GM18520 (cell line): ENCODE measurements around the gene PRMT1.
"Not testable (repeated sequence)": the region's sequence is repeated elsewhere in the genome, so short reads cannot be mapped to it uniquely, and the experiment has no call there.

ENCODE experiments used
- ATAC-seq: cut with Tn5 transposase; IDR thresholded peaks from one replicate; pipeline ENCODE4 v1.9.1; 2021; ENCODE audit not compliant: unreplicated experiment

PRMT1 gene

DNA sequence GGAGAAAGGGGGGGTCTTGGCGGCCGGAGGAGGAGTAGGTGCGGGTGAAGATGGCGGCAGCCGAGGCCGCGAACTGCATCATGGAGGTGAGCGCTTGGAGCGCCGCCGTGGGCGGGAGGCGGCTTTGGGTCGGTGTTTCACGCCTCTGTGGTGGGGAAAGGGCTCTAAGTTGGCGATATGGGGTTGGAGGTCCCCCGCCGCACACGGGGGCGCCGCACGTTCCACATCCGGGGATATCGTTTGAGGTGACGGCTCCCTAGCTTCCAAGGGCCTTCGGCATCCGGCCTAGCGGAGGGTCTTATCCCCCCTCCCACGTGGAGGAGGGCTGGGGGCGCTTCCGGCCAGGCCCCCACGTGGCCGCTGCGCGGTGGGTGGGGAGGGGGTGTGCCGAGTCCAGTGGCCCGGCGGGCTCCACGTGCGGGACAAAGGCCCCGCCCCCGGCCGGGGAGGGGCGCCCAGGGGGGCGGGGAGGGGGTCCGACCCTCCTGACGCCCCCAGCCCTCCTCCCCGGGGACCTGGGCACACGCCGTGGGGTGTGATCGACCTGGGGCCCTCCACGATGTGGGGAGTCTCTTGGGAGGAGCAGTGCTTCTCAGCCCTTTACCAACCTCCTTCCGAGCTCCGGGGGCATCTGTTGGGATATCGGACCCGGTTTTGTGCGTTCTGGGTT is at the start of gene PRMT1:
PRMT1 (plus strand) TSS at position 41 of the 670 bp plus-strand sequence; CDS start at position 51, 10 bp downstream.
- no peak for ATAC-seq

DNA sequence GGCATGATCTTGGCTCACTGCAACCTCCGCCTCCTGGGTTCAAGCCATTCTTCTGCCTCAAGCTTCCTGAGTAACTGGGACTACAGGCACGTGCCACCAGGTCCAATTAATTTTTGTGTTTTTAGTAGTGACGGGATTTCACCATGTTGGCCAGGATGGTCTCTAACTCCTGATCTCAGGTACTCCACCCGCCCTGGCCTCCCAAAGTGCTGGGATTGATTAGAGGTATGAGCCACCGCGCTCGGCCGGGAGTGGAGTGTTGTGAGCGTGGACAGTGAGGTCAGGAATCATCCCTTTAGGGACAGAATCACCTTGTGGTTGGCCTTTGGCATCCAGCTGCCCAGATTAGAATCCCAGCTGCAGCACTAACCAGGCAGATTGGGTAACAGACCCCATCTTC is 47.4 kb upstream of the PRMT1 start:
- no peak for ATAC-seq

DNA sequence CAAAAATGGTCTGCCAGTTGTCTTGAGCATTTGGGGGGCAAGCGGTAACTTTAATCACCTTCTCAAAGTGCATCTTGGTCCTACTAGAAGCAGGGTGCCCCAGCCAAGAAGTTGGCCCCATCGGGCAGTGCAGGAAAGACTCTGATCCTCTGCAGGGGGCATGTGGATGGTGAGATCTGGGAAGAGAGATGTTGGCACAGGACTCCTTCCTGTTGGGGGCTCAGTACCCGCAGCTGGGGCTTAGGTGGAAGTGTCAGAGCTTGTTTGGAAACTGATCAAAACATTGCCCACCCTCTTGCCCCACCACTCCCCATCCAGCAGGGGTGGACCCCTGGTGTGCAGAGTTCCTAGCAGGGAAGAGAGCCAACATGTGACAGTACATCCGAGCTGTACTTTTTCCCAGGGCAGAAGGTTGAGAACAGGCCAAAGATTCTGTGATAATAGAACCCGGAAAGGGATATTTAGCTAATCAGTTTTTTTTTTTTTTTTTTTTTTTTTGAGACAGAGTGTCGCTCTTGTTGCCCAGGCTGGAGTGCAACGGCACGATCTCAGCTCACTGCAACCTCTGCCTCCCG is 46.0 kb upstream of the PRMT1 start:
- ATAC-seq = no peak

DNA sequence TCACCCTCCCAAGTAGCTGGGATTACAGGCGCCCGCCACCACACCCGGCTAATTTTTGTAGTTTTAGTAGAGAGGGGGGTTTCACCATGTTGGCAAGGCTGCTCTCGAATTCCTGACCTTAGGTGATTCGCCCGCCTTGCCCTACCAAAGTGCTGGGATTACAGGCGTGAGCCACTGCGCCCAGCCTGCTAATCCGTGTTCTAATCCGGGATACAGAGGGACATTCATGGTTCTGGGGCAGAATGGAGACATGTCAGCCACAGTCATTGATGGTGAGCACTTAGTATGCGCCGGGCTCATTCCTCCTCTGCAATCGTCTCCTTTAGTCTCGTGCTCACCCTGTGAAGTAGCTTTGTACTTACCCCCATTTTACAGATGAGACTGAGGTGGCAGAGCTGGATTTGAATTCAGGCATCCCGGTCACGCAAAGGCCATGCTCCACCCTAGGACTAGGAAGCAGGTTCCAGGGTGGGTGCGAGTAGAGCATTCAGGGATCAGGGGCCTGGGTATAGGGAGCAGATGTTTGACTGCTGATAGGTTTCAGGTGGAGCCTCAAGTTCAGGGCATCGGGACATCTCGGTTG is 45.4 kb upstream of the PRMT1 start:
- no peak for ATAC-seq

DNA sequence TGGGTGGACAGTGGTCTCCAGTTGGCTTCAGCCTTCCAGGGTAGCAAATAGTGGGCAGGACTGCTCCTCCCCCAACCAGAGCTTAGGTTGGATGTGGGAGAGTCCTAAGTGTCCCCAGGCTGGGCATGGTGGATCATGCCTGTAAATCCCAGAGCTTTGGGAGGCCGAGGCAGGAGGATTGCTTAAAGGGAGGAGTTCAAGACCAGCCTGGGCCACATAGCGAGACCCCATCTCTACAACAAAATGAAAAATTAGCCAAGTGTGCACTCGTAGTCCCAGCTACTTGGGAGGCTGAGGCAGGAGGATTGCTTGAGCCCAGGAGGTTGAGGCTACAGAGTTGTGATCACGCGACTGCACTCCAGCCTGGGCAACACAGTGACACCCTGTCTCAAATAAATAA is 44.5 kb upstream of the PRMT1 start:
- ATAC-seq = no peak

DNA sequence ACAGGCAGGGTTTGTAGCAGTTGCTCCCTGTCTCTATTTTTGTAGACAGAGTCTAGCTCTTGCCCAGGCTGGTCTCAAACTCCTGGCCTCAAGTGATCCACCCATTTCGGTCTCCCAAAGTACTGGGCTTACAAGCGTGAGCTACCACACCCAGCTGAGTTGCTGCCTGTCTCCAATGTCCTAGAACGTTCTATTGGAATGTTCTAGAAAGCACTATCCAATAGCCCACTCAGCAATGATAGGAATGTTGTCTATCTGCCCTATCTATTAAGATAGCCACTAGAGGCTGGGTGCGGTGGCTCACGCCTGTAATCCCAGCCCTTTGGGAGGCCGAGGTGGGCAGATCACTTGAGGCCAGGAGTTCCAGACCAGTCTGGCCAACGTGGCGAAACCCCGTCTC is 43.8 kb upstream of the PRMT1 start:
- ATAC-seq = not testable (repeated sequence)

DNA sequence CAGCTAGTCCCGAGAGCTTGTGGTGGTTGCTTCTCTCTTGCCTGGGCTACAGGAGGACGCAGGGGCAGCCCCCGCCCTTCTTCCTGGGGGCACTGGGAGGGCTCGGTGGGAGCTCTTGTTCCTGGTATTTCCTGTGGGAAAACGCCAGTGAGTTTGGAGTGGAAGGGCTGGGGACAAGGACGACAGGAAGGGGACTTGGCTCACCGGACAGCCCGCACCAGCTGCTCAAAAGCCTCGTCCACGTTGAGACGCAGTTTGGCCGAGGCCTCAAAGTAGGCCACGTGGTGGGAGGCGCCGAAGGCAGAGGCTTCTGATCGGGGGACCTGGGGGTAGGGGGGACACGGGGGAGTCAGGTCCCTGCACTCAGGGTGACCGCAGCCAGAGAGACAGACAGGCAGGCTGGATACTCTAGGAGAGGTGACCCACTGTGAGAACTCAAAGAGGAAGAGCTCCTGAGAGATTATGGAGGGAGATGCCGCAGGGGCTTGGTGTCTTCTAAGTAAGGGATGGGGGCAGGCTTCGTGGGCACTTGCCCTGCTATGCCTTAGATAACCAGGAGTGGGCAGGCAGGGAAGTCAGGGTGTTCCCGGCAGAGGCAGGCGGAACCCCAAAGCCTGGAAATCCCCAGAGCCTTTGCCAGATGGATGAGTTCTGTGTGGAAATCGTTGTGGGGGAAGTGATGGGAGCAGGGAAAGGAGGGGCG is 41.4 kb upstream of the PRMT1 start:
- ATAC-seq = no peak

DNA sequence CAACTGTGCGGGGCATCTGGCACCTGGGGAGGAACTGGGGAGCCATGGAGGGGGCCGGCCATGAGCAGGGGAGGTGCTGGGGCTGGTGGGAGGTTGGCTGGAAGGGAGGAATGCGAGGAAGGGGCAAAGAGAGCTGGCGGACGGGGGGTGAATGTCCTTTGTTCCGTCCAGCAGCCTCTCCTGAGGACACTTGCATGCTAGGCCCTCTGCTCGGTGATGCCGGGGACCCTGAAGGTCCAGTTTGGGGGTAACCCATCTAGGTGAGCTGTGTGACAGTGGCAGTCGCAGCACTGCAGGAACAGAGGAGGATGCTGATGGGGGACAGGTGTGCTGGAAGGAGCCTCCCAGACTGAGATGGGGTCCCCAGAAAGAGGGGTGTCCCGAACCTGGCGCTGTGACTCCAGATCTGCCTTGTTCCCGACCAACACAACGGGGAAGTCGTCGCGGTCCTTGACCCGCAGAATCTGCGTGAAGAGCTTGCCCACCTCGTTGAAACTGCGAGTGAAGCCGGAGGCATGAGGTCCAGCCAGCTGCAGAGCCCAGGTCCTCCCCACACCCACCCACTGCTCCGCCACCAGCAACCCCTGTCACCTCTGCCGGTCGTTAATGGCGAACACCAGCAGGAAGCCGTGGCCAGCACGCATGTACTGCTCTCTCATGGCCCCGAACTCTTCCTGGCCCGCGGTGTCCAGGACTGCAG is 40.7 kb upstream of the PRMT1 start:
- no peak for ATAC-seq

DNA sequence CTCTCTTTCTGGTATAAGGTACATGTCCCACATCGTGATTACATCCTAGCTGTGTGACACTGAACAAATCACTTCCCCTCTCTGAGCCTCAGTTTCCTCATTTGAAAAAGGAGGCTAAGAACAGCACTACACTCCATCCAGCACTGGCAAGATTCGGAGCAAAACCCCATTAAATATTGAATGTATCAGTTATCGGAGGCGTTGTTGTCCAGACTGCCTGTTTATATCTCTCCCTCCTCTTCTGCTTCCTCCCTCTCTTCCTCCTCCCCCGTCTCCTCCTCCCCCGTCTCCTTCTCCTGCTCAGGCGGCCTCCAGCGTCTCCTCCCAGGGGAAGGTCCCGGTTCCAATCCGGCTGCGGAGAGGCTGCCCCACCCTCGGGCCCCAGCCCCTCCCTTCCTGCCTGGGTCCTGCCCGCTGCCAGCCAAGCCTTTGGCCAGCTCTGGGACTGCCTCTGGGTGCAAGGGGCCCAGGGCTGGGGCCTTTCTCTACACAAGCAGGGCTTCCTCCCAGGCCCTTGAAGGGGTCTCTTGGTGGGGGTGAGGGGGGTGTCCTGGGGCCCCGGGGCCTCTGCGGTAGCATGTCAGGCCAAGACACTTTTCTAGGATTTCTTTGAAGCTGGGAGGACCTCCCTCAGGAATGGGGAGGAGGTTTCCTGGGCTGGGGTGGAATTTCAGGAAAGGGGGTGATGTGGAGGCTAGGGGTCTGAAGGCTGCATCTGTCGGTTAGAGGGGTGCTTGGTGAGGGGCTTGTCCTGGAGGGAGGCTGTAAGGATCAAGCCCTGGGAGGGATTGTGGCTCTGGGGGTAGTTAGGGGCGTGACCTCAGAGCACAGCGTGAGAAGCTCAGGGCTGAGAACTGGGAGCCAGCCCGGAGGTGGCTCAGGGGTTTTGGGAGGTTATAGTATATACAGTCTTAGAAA is 39.0 kb upstream of the PRMT1 start:
- ATAC-seq = no peak

DNA sequence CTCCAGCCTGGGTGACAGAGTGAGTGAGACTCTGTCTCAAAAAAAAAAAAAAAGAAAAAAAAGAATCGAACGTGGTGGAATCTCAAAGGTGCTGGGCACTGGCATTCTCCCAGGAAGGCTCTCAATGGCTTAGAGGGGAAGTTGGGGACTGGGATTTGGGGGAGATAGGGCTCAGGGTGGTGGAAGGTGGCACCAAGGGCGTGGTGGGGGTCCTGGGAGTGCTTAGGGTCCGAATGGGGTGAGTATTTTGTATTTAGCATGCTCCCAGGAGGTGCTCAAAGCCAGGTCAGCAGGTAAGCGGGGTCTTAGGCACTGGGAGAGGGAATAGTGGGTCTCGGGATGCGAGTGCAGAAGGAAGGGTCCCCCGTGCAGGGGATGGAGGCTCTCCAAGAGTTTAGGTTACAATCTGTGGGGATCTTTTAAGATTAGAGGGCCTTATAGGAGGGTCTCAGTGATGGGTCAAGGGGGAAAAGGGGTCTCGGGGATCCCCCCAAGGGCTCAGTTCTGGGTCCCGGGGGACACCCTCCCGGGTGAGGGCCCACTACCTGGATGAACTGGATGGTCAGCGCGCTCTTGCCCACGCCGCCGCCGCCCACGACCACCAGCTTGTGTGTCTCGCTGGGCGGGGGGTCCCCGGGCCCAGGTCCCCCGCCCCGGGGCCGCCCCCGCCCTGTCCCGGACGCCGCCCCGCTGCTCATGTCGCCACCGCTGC is 37.5 kb upstream of the PRMT1 start:
- no peak for ATAC-seq

DNA sequence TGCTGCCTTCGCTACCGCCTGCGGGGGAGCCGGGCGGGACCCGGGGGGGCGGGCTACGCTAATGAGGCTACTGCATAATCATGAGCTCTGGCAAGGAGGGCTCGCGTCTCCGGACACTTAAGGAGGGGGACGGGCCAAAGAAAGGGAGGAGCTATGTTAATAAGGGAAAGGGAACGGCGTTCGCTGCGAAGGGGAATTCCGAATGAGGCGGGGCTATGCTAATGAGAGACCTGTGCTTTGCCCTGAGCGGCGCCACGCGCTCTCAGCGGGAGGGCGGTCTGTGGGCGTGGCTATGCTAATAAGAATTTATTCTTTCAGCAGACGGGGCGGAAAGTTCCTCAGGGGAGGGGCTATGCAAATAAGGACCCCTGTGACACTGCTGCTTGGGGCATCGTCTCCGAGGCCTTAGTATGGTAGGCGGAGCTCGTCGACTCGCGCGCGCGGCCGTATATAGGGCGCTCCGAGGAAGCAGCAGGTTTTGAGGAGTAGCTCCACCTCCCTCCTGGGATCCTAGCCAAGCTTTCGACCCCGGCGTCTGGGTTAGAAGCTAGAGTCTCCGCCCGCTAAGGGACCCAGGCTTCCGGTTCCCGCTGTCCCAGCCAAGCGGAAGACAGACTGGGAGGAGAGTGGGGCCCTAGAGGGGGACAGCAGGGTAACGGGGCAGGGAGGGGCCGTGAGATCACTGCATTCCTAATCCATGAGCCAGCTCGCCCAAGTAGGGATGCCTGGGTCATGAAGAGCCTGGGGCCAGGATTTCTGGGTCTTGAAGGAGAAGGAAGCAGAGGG is 36.8 kb upstream of the PRMT1 start, which contains the start of gene RRAS:
RRAS (minus strand) TSS at position 31 of the 786 bp plus-strand sequence. CDS start 45 bp downstream, outside the sequence.
- ATAC-seq = peak; percentile 45

DNA sequence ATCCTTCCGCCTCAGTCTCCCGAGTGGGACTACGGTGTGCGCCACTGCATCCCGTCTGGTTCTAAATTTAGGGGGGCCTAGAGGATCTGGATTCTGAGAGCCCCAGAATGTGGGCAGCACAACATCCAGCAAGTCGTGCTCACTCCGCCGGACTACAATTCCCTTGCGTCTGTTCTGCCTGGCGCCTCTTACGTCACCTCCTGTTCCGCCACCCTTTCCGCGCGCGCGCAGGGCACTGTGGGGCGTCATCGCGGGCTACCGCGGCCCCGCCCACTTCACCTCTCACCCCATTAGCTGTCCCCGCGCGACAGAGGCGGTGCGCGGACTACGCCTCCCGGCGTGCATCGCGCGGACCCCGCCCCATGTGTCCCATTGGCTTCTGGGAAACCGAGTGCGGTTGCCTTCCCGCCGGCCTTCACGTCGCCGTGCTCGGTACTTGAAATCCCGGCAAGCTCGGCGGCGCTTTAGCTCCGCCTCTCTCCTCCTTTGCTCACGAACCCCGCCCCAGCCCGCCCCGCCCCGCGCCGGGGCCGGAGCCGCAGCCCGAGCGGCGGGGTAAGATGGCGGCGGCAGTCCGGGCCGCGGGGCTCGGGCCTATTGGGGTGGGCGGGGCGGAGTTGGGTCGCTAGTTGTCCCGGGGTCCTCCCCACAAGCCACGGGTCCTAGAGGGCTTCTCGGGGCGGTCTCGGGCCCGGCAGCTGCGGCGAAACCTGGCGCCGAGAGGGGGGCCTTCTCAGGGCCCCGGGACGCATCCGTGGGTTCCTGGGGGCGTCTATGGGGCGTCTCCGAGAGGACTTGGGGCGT is 35.2 kb upstream of the PRMT1 start, which contains the start of gene SCAF1:
SCAF1 (plus strand) TSS at position 522 of the 804 bp plus-strand sequence. CDS start 2,818 bp downstream, outside the sequence.
- peak; percentile 58 for ATAC-seq

DNA sequence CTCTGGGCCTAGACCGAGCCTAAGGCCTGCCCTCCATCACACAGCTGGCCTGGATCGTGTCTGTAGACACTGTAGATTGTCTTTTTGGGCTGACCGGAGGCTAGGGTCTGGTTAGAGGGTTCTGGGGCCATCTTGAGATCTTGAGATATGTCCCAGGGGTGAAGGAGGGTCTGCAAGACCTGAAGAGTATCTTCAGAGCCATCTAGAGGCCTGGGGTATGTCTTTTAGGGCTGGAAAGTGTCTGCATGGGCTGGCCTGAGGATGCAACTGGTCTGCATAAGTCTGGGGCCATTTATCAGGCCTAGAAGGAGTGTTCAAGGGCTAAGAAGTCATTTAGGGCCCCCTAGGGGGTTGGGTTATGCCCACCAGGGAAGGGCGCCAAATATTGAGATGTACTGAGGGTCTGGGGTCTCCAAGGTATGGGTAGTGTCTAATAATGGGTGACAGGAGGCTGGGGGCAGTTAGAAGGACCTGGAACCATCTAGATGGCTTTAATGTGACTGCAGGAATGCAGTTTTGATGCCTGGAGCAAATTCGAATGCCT is 34.5 kb upstream of the PRMT1 start:
- no peak for ATAC-seq

DNA sequence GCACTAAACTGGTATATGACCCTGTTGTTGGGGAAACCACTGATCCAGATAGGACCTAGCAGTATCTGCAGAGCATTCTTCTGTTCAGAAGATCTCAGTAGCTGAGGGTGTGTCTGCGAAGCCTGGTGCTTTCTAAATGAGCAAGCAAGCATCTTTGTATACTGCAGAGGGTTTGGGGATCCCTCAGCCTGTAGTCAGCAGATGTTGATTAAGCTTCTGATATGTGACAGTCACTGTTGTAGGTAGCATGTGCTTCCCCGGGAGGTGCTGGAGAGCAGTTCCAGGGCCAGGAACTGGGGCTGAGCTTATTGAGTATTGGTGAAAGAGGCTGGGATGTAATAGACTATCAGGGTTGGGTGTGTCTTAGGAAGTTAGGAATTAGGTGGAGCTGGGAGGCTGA is 33.6 kb upstream of the PRMT1 start:
- ATAC-seq = no peak

DNA sequence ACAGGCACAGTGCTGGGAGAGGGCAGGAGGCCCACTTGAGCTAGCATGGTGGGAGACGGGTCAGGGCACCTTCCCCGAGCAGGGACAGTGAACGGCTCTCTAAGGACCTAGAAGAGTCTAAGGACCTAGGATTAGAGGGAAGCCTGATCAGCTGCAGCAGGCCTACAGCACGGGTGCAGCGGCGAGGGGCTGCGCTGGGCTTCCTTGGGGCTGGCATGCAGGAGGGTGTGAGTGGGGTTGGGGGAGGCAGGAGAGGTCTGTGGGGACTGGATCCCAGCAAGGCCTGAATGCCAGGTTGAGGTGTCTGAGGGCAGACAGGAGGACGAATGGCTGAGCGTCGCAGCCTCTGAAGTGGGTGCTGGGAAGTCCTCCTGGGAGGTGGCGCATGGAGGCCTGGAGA is 31.5 kb upstream of the PRMT1 start:
- no peak for ATAC-seq

DNA sequence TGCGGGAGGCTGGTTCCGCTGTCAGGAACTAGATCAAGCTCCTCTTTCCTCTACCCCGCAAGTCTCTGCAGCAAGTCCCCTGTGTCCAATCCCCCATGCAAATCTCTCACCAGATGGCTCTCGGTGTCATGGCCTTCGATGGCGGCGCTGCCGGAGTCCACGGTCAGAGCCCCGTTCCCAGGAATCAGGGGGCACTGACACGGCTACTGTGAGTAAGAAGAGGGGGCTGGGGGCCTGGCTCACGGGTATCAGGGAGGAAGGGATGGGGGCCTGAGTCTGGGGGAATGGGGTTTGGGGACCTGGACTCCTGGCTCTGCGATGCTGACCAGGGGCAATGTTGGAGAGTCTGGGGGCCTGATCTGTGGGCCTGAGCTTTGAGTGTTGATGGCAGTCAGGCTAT is 31.1 kb upstream of the PRMT1 start:
- no peak for ATAC-seq

DNA sequence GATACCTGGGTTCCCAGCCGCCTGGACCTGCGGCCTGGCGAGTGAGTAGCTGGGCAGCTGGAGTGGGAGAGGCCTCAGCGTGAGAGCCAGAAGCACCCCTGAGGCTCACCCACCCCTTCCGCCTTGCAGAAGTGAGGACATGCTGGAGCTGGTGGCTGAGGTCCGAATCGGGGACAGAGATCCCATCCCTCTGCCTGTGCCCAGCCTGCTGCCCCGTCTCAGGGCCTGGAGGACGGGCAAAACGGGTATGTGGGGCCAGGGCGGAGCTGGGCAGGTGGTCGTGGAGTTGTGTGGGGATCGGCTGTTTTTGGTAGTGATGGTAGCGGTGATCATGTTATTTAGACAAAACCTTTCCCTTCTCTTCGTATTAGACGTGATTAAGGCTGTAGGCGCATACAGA is 30.5 kb upstream of the PRMT1 start:
- ATAC-seq = no peak
